CD4-positive, alpha-beta T cell (primary cell): Measurements from ENCODE around the gene AHCYL1. TPM values are rescaled to one million over a fixed set of nuclear protein-coding genes. Genes with fewer than 3 reads are reported as not detected.

Experiments used
- ATAC-seq: fragments of 200-7000 bp; cut with Tn5 transposase; one replicate; pipeline ENCODE4 v1.10.0; 2022; ENCODE audit warnings: mild to moderate bottlenecking; ENCODE audit not compliant: poor library complexity
- CTCF ChIA-PET: fragments of 350-600 bp; sonication (Branson Sonifier 250); formaldehyde crosslinking; loops from one replicate; lab custom pipeline; 2021; ENCODE audit warnings: antibody characterized with exemption, inconsistent platforms; lab: Charles Lee
- POLR2A ChIA-PET: fragments of 350-600 bp; sonication (Branson Sonifier 250); formaldehyde crosslinking; loops from one replicate; lab custom pipeline; 2021; ENCODE audit warnings: antibody characterized with exemption, inconsistent platforms; lab: Charles Lee
- DNase-seq, 14 experiments: peaks; one replicate each; pipeline ENCODE4 v3.0.0-alpha.2; 2013 to 2020; ENCODE audit warnings: mixed read lengths in 2 of 14
- H3K27ac ChIP-seq, 2 donors: one replicate each; pipeline versions ENCODE4 v1.5.1 to v1.7.0; 2013; ENCODE audit warnings: low read length in 2 of 2, low read depth in 1 of 2, mild to moderate bottlenecking in 1 of 2
- H3K27me3 ChIP-seq, 2 experiments: 1 replicate in 1 of 2; 2 replicates in 1 of 2; pipeline versions ENCODE4 v1.6.1 to v1.7.0; 2013; ENCODE audit warnings: low read length in 2 of 2, control low read depth in 1 of 2, mild to moderate bottlenecking in 1 of 2, moderate library complexity in 1 of 2; ENCODE audit not compliant: insufficient read depth in 2 of 2, control insufficient read depth in 1 of 2
- H3K36me3 ChIP-seq: one replicate; pipeline ENCODE4 v1.6.1; 2013; ENCODE audit warnings: low read length, control low read depth; ENCODE audit not compliant: insufficient read depth
- H3K4me1 ChIP-seq: one replicate; pipeline ENCODE4 v1.6.1; 2013; ENCODE audit warnings: low read length, control low read depth; ENCODE audit not compliant: insufficient read depth
- H3K4me3 ChIP-seq: one replicate; pipeline ENCODE4 v1.5.1; 2013; ENCODE audit warnings: mild to moderate bottlenecking, low read length, moderate library complexity
- H3K9me3 ChIP-seq, 2 experiments: 1 replicate in 1 of 2; 2 replicates in 1 of 2; pipeline versions ENCODE4 v1.6.1 to v1.7.0; 2013; ENCODE audit warnings: low read length in 2 of 2, mild to moderate bottlenecking in 2 of 2, control low read depth in 1 of 2, moderate library complexity in 1 of 2; ENCODE audit not compliant: control insufficient read depth in 1 of 2, insufficient read depth in 1 of 2
- H3K27ac Mint-ChIP-seq: one replicate; pipeline ENCODE4 v1.8.0; 2020; ENCODE audit warnings: mixed read lengths
- H3K27me3 Mint-ChIP-seq: one replicate; pipeline ENCODE4 v1.8.0; 2021; ENCODE audit warnings: mixed read lengths
- H3K36me3 Mint-ChIP-seq: one replicate; pipeline ENCODE4 v1.8.0; 2021; ENCODE audit warnings: low read depth, mixed read lengths
- H3K4me1 Mint-ChIP-seq: one replicate; pipeline ENCODE4 v1.8.0; 2021; ENCODE audit warnings: low read depth, mixed read lengths
- H3K4me3 Mint-ChIP-seq: one replicate; pipeline ENCODE4 v1.8.0; 2020; ENCODE audit warnings: mild to moderate bottlenecking, mixed read lengths
- H3K9me3 Mint-ChIP-seq: one replicate; pipeline ENCODE4 v1.8.0; 2020; ENCODE audit warnings: mixed read lengths
- intact Hi-C, 2 experiments: fragments of 100-400 bp; cut with DNase I in 1 of 2; cut with micrococcal nuclease in 1 of 2; formaldehyde crosslinking; loops; one replicate each; pipeline versions ENCODE4 v1.15.1 to v1.9.0; 2023 to 2025; cut with DNase I, micrococcal nuclease
- total RNA-seq, 174 experiments: library from RNA in 2 of 174; stranded (reverse) in 2 of 174; gene quantifications; one replicate each; pipeline ENCODE4 v1.2.3 and lab custom pipeline; 2021 to 2026
- TF ChIP-seq, protein P1 (sequence below): fragments of 200-600 bp; IDR thresholded peaks from one replicate; pipeline ENCODE4 v1.8.0; 2022; ENCODE audit warnings: antibody characterized with exemption, mild to moderate bottlenecking

AHCYL1 gene
- total RNA-seq, 2 experiments from 2014 or later = 6.9 to 8.4 TPM

DNA sequence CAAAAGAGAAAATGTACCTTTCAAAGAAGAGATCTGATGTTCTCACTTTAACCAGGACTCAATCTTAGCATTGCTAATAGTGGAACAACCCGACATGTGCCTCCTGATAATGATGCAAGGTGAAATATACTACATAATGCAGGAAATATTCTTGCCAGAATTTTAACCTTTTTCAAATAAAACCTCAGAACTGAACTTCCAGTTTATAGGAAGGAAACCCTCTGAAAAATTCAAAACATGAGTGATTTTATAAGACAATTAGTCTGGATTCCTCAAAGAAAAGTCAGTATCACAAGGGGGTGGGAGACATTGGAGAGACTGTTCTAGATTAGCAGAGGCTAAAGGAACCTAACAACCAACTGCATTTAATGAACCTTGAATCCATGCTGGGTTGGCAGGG, 18.1 kb downstream of the AHCYL1 start:
- H3K27me3 Mint-ChIP-seq = no peaks in the 10 kb centered on the region
- ATAC-seq (no peak), DNase-seq (no peak)
- H3K4me1 Mint-ChIP-seq = peaks cover 42% of the 10 kb centered on the region
- H3K4me1 ChIP-seq = peaks cover 10% of the 10 kb centered on the region
- H3K9me3 ChIP-seq = no peaks in the 10 kb centered on the region
- ChIA-PET POLR2A (no interaction called here), CTCF (interaction anchor here (1.4 to 2.0 kb wide), 2 partner anchors 8 to 18 kb away, joined by 4 to 5 read pairs; partner anchors contain the start of gene AHCYL1)
- intact Hi-C loops = no loop called here
- TF ChIP-seq, protein P1, sequence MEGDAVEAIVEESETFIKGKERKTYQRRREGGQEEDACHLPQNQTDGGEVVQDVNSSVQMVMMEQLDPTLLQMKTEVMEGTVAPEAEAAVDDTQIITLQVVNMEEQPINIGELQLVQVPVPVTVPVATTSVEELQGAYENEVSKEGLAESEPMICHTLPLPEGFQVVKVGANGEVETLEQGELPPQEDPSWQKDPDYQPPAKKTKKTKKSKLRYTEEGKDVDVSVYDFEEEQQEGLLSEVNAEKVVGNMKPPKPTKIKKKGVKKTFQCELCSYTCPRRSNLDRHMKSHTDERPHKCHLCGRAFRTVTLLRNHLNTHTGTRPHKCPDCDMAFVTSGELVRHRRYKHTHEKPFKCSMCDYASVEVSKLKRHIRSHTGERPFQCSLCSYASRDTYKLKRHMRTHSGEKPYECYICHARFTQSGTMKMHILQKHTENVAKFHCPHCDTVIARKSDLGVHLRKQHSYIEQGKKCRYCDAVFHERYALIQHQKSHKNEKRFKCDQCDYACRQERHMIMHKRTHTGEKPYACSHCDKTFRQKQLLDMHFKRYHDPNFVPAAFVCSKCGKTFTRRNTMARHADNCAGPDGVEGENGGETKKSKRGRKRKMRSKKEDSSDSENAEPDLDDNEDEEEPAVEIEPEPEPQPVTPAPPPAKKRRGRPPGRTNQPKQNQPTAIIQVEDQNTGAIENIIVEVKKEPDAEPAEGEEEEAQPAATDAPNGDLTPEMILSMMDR = no peak
- H3K27ac ChIP-seq = no peak overlapping the region
- no peaks in the 10 kb centered on the region for H3K9me3 Mint-ChIP-seq
- H3K27ac Mint-ChIP-seq = peak overlapping the region; percentile 21
- H3K4me3 ChIP-seq = no peak overlapping the region
- no peaks in the 10 kb centered on the region for H3K36me3 Mint-ChIP-seq
- H3K27me3 ChIP-seq = no peaks in the 10 kb centered on the region
- H3K4me3 Mint-ChIP-seq = no peak overlapping the region
- H3K36me3 ChIP-seq = no peaks in the 10 kb centered on the region

DNA sequence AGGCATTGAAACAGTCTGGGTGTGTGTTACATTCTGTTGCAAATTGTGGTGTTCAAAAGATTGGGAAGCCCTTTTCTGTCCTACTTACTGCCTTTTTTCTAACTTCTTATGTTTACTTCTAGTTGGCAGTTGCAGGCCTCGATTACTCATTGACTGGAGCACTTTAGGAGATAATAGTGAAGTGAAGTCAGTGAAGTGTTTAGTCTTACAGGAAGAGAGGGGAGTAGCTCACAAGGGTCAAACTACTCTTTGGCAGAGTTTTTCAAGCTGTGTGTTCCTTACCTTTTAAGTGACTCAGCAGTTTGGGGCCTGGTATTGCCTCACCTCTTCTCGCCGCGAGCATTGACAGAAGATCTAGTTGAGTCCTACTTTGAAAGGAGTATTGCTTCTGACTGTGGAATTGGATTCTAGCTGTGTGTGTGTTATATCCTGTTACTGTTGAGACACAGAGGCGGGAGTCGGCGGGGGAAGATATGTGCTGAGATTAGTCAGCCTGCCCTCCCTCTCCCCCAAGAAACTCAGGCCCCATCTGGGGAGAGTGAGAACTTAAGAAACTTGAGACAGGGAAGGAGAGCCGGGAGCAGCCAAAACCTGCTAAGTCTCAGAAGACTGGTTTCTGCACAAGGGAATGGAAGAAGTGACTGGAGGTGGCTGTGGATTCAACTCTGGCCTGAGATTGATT, 19.3 kb downstream of the AHCYL1 start:
- Mint-ChIP-seq H3K9me3 (no peaks in the 10 kb centered on the region), H3K4me1 (peaks cover 42% of the 10 kb centered on the region), H3K36me3 (peaks cover 4% of the 10 kb centered on the region), H3K27me3 (no peaks in the 10 kb centered on the region), H3K4me3 (peak overlapping the region; percentile 47), H3K27ac (peak overlapping the region; percentile 4)
- ChIA-PET CTCF (interaction anchor here (1.0 kb wide), 1 partner anchor 25 kb away, joined by 3 read pairs; no protein-coding TSS in a partner anchor), POLR2A (interaction anchor here (0.5 to 1.4 kb wide), 4 partner anchors 19 to 35 kb away, joined by 3 to 7 read pairs (median 4); partner anchors contain the start of genes AHCYL1 and STRIP1)
- peaks cover under 1% of the 10 kb centered on the region for H3K36me3 ChIP-seq
- H3K27me3 ChIP-seq = no peaks in the 10 kb centered on the region
- no peak overlapping the region for H3K4me3 ChIP-seq
- intact Hi-C loops = no loop called here
- ATAC-seq = peak; percentile 68
- TF ChIP-seq, protein P1 = no peak
- no peak overlapping the region for H3K27ac ChIP-seq
- no peaks in the 10 kb centered on the region for H3K9me3 ChIP-seq
- peaks cover 10% of the 10 kb centered on the region for H3K4me1 ChIP-seq
- DNase-seq = peak in 7 of 14 experiments; percentile 4 to 45 (median 20)

DNA sequence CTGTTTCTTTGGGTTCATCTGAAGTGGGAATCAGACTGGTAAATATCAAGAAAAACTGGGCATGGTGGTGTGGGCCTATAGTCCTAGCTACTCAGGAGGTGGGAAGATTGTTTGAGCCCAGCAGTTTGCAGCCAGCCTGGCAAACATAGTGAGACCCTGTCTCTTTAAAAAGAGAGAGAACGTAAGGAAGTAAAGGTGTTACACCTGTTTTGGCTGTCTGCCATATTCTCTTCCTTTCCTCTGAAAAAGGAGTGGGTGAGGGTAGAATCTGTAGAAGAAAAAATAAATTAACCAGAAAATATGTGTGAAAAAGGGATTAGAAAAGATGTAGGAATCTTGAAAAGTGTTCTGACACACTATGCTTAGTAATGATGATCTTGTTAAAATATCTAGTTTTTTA, 20.0 kb downstream of the AHCYL1 start:
- H3K36me3 Mint-ChIP-seq = peaks cover 10% of the 10 kb centered on the region
- ChIA-PET CTCF (interaction anchor here (1.0 kb wide), 1 partner anchor 25 kb away, joined by 3 read pairs; no protein-coding TSS in a partner anchor), POLR2A (interaction anchor here (1.4 kb wide), 1 partner anchor 20 kb away, joined by 7 read pairs; the partner anchor contains the start of gene AHCYL1)
- peak in 3 of 14 experiments; percentile 21 to 49 (median 25) for DNase-seq
- TF ChIP-seq, protein P1 = no peak
- peaks cover 42% of the 10 kb centered on the region for H3K4me1 Mint-ChIP-seq
- no peaks in the 10 kb centered on the region for H3K9me3 ChIP-seq
- H3K4me3 ChIP-seq = no peak overlapping the region
- H3K9me3 Mint-ChIP-seq = no peaks in the 10 kb centered on the region
- peak overlapping the region; percentile 6 for H3K4me3 Mint-ChIP-seq
- no peak overlapping the region for H3K27ac Mint-ChIP-seq
- H3K27ac ChIP-seq = no peak overlapping the region
- intact Hi-C loops = no loop called here
- no peak for ATAC-seq
- H3K27me3 ChIP-seq = no peaks in the 10 kb centered on the region
- no peaks in the 10 kb centered on the region for H3K27me3 Mint-ChIP-seq
- H3K36me3 ChIP-seq = peaks cover 7% of the 10 kb centered on the region
- peaks cover 10% of the 10 kb centered on the region for H3K4me1 ChIP-seq
